HFF-Myc (cell line): ENCODE measurements around the gene SCAPER.

Experiments
- DNase-seq: peaks from one replicate; pipeline ENCODE4 v3.0.0-alpha.2; 2011; ENCODE audit warnings: low read depth; ENCODE audit errors: extremely low read depth
- H3K4me3 ChIP-seq: replicated peaks from 2 replicates; pipeline ENCODE4 v1.5.1; 2011; ENCODE audit warnings: low read depth, mild to moderate bottlenecking, control low read depth, low read length
- TF ChIP-seq, protein P1 (sequence below): IDR thresholded peaks from 2 replicates; pipeline ENCODE4 v1.5.1; 2012; ENCODE audit warnings: mild to moderate bottlenecking, low read depth, low read length, control low read depth; ENCODE audit errors: missing control alignments

The SCAPER gene

DNA sequence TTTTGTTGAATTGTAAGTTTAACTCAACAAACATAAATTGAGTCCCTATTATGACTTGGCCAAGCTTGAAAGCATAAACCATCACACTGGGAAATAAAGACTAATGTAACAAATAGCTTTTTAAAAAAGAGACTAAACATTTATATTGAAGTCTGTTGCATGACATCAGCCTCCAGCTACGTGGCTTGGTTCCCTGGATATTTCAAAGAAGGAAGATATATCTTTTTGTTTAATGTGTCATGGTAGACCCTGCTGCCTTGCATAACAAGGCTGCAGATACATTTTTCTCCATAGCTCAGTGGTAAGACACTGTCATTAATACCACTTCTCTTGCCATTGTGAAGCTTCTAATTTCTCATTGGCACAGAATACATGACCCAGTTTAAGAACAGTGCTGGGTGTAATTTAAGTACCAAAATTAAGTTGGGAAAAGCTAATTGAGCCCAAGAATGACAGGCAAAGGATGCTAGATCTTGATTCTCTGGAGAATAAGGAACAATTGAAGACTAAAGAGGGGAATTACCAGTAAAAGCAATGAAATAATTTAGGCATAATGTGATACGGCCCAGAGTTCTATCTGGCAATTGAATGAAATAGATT is 40.5 kb upstream of the SCAPER start:
- DNase-seq, result no peak
- H3K4me3 ChIP-seq, result no peak overlapping the region
- TF ChIP-seq, protein P1, sequence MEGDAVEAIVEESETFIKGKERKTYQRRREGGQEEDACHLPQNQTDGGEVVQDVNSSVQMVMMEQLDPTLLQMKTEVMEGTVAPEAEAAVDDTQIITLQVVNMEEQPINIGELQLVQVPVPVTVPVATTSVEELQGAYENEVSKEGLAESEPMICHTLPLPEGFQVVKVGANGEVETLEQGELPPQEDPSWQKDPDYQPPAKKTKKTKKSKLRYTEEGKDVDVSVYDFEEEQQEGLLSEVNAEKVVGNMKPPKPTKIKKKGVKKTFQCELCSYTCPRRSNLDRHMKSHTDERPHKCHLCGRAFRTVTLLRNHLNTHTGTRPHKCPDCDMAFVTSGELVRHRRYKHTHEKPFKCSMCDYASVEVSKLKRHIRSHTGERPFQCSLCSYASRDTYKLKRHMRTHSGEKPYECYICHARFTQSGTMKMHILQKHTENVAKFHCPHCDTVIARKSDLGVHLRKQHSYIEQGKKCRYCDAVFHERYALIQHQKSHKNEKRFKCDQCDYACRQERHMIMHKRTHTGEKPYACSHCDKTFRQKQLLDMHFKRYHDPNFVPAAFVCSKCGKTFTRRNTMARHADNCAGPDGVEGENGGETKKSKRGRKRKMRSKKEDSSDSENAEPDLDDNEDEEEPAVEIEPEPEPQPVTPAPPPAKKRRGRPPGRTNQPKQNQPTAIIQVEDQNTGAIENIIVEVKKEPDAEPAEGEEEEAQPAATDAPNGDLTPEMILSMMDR, result no peak

DNA sequence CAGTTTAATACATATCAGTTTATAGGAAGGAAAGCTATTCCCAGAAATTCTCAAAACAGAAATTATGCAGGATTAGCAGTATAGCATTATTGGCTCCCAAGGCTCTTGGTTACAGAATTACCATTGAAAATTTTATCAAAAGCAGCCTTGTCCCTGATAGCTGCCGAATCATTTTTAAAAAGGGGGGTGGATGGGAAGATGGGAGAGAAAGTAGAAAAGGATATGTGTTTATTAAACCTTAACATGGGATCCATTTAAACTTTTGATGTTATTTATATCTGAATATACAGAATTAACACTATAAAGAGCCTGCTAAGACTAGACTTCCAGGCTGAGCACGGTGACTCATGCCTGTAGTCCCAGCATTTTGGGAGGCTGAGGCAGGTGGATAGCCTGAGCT is 37.2 kb upstream of the SCAPER start:
- TF ChIP-seq, protein P1, result no peak
- no peak for DNase-seq

DNA sequence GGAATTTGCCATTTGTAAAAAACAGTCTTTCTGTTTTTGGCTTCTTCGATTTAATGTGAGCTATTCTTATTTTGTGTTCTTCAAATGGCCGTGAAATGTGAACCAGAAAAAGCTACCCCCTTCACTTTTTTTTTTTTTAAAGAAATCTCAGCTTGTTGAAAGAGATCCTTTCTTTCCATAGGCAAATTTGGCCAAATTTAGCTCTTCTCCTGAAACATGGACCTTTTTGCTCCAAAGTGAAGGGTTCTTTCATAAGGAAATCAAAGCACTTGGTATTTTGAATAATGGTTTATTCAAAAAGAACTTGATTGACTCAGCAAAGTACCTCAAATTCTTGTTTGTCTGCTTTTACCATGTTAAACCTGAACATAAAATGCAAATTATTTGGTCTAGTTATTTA is 36.5 kb upstream of the SCAPER start:
- DNase-seq, result no peak
- no peak overlapping the region for H3K4me3 ChIP-seq
- TF ChIP-seq, protein P1, result no peak

More for the DNA sequence above, 37.2 kb upstream of the SCAPER start:
- H3K4me3 ChIP-seq, result no peak overlapping the region

DNA sequence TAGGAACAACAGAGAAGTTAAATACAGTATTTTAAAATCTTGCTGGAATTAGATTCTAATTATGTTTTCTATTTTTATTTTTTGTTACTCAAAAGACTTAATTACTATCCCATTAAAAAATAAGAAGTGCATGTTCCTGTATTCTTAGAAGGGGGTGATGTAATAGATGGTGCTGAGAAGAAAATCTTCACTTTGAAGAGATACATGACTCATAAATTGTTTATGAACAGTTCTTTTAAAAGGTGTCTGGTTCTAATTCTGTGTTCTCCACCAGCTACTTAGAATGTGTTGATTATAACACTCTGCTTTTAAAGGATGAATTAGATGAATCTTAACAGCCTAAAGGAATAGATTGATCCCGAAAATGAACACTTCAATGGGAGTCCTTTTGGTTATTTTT is 34.6 kb upstream of the SCAPER start:
- TF ChIP-seq, protein P1, result no peak
- H3K4me3 ChIP-seq, result no peak overlapping the region
- no peak for DNase-seq

DNA sequence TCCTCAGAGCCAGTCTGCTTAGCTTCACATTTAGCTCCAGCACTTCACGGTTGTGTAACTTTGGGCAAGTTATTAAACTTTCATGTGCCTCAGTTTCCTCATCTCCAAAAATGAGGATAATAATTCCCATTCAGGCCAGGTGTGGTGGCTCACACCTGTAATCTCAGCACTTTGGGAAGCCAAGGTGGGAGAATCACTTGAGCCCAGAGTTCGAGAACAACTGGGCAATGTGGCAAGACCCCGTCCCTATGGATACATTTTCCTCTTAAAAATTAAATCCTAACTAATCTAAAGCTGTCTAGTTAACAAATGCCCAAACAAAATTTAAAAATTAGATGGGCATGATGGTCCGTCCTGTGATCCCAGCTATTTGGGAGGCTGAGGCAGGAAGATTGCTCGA is 33.6 kb upstream of the SCAPER start:
- H3K4me3 ChIP-seq, result no peak overlapping the region
- DNase-seq, result no peak
- TF ChIP-seq, protein P1, result no peak

DNA sequence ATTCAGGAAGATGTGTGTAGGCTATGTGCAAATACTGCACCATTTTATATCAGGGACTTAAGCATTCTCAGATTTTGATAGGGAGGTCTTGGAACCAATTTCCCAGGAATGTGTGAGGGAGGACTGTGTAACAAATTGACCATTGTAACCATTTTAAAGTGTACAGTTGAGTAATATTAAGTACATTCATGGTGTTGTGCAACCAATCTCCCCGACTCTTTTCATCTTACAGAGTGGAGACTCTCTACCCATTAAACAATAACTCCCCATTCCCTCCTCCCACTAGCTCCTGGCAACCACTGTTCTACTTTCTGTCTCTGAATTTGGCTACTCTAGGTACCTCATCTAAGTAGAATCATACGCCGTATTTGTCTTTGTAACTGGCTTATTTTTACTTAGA is 31.5 kb upstream of the SCAPER start:
- TF ChIP-seq, protein P1, result no peak
- H3K4me3 ChIP-seq, result no peak overlapping the region
- DNase-seq, result no peak

DNA sequence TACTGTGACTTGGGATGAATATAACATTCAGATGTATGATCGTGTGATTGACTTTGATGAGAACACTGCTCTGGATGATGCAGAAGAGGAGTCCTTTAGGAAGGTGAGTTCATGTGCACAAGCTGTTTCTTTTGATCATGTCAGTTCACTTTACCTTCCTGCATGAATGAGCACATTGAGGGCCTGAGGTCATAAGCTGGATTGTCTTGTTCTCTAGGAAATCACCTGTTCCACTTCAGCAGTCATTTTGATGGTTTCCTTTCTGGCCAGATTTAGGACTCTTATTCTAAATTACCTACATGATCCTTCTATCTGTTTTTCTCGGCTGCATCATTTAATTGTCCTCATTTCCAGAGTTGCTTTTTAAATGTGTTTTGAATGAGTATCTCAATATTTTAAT is 30.5 kb upstream of the SCAPER start:
- H3K4me3 ChIP-seq, result no peak overlapping the region
- TF ChIP-seq, protein P1, result no peak
- no peak for DNase-seq
